GM21447 (cell line): ENCODE data around the gene RNU1-4.
"Not testable (repeated sequence)": the region's sequence is repeated elsewhere in the genome, so short reads cannot be mapped to it uniquely, and the experiment has no call there.

Source experiments
- ATAC-seq: cut with Tn5 transposase; IDR thresholded peaks from one replicate; pipeline ENCODE4 v1.9.1; 2021; ENCODE audit not compliant: unreplicated experiment

The RNU1-4 gene

DNA sequence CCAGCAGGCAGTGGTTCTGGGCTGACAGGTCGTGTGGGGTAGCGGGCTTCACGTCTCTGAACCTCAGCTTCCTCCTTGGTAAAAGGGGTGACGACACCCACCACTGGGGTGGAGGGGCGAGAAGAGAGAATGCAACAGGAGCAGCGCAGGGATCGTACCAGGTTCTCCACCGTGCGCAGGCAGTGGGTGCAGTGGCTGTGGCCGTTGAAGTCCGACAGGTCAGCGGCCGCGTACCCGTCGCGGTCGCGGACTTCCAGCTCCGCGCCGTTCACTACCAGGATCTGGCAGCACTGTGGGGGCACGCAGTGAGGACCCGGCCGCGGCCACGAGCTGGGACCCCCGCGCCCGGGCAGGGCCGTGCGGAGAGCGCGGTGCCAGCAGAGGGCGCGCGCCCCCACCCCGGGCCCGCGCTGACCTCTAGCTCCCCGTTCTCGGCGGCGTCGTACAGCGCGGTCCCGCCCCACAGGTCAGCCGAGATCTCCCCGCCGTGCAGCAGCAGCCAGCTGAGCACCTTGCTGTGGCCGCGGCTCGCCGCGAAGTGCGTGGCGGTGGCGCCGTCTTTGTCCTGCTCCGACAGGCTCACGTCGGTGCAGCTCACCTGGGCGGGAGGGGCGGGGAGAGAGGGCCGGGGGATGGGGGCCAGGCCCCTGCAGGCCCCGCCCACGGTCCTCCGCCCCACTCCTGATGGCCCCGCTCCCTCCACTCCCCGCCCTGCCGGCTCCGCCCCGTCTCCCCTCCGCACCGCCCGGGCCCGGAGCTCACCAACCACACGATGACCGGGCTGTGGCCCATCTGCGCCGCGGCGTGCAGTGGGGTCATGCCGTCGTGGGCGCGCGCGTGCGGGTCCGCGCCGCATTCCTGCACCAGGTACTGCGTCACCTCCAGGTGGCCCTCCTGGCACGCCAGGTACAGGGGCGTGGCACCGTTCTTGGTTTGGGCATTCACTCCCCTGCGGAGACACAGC is 32.9 kb upstream of the RNU1-4 start:
- not testable (repeated sequence) for ATAC-seq

DNA sequence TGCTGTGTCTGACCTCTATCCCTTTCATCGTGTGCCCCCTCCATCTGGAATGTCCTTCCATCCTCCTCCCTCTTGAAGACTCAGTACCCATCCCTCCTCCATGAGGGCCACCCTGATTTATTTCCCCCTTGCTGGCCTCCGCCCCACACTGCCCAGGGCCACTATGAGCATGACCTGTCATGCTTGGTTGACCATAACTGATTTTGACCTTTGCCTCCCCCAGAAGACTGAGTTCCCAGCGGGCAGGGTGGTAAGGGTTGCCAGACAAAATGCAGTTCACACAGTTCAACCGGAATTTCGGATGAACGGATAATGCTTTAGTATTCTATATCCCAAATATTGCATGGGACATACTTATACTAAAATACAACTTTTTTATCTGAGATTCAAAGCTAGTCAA is 31.6 kb upstream of the RNU1-4 start:
- not testable (repeated sequence) for ATAC-seq

DNA sequence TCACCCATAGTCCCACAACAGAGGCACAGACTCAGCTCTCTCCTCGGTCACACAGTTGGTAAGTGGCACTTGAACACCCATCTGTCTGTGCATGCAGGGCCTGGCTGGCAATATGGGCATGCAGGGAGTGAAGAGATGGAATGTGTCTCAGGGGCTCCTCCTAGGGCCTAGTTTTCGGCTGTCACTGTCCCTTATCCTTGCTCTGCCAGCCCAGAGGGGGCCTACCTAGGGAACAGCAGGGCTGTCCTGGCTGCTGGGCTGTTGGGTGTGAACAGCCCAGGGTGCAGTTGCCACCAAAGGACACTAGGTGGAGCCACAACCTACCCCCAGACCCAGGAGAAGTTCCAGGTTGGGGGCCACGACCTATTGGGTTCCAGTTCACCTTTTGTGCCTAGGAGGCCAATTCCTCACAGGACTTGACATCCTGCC is 30.6 kb upstream of the RNU1-4 start:
- ATAC-seq = not testable (repeated sequence)

DNA sequence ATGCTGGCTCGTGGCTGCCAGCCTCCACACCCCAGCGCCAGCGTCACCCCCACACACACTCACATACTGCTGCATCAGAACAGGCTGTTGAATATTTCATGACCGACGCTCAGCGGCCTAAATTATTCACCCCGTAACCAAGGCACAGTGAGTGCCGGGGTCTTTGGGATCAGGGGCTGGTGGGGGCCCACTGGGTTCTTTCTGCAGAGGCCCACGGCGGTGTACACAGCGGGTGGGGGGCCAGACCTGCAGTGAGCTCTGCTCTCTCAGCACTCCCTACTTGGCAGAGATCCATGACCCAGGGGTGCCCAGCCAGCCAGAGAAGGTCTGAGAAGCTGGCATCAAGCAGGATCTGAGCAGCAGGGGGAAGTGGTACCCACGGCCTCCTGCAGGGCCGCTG is 29.7 kb upstream of the RNU1-4 start:
- ATAC-seq = not testable (repeated sequence)

- ATAC-seq = not testable (repeated sequence)
Observed at GRCh38 chr1:16712131-16712530, 28.2 kb upstream of the RNU1-4 start.

- ATAC-seq = not testable (repeated sequence)
Observed at GRCh38 chr1:16712582-16712981, 27.7 kb upstream of the RNU1-4 start.

DNA sequence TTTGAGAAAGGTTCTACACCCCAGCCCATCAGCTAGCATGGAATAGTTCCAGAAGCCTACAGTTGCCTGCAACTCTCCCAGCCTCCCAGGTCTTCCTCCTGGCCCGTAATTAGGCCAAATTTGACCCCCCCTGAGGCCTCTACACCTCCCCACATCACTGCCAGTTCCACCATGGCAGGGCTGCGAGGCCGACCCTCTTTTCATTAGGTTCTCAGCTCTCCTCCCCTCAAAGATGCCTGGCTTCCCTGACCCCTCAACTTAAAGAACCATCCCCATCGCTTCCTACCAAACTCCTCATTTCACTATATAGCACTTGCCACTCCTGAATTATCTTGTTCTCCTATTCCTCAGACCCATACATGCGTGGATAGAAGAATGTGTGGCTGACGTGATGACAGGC is 27.3 kb upstream of the RNU1-4 start:
- ATAC-seq = not testable (repeated sequence)

GRCh38 chr1:16713480-16713879 is 26.8 kb upstream of the RNU1-4 start:
- ATAC-seq = not testable (repeated sequence)

GRCh38 chr1:16716691-16717335 is 23.5 kb upstream of the RNU1-4 start:
- ATAC-seq = no peak

DNA sequence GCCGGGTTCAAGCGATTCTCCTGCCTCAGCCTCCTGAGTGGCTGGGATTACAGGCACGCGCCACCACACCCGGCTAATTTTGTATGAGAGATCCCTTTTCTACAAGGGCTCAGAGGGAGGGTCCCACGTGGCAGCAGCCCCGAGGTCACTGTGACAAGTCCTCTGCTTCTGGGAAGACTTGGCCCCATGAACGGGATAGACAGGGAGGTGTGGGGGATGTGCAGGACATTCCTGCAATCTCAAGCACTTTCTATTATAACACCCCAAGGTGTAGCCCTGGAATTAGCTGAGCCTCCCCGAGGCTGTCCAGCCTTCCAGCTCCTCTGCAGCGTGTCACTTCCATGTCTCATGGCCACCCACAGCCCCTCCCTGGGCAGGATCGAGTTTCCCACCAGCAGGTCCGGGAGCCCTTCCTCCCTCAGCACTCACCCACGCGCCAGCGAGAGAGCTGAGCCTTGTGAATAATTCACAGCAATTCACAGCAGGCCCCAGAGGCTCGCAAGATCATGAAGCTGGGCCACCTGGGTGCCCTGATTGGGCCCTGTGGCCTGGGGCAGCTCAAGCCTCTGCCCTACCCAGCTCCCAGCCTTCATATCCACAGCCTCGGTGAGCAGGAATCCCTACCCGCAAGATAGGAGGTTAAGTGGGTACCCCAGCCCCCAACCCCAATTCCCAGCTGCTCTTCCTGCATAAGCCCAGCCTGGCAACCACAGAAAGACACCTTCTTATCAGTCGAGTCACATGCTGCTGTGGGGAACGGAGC is 22.8 kb upstream of the RNU1-4 start:
- no peak for ATAC-seq

DNA sequence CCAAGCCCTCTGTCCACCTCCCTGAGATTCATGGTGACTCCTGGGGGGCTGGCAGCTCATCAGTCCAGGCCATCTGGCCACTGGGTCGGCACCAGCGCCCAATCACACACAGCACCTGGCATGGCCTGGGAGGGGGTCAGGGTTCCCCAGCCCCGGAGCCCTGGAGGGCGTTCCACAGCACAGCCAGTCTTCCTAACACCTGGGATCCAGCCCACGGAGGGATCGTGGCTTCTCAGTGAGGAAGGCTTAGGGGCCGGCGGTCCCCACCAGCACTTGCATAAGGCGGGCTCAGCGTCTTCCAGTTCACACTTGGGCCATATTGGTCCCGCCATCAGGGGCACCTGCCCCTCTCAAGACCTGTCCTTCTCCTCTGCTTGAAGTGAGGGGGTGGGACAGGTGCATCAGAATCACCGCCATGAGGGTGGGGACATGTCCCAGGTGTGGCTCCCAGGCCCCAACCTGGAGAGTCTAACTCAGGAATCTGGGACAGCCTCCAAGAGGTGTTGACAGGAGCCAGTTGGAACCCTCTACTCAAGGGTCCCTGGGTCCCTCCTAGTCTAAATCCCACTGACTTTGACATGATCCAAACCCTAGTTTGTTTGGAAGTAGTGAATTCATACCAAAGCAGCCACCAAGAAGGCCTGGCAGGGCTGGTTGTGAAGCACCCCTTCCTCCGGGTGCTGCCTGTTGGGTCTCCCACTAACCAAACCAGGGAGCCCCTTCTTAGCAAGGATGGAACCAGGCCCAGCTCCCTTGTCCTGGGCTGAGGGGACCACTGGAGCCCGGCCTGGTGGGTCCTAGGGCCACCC is 22.0 kb upstream of the RNU1-4 start:
- ATAC-seq = not testable (repeated sequence)

DNA sequence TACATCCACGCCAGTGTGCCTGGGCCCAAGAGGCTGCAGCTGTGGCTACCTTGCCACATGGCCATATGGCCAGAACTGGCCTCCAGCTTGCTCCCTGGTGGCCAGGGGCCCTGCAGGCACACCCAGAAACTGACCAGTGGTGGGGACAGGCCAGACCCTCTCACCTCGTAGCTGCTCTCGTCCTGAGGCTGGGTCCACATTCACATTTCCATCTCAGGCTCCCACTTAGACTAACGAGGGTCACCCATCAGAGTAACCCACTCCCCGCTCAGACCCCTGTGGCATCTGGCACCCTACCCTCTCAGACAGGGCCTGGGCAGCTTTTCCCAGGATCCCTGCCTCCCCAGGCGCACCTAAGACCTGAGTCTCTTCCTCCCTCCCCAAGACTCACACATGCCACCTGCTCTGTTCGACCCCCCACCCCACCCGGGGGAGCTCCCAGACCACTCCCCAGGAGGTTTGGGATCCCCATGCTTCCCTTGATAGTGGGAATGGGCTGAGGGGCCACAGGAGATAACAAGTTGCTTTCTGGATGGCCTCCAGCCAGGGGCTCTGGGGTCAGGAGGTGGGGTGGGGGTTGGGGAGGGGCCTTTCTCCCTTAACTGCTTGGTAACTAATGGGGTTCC is 21.3 kb upstream of the RNU1-4 start:
- ATAC-seq = no peak

- ATAC-seq = no peak
Observed at GRCh38 chr1:16719571-16720350, 20.6 kb upstream of the RNU1-4 start.

- no peak for ATAC-seq
Observed at GRCh38 chr1:16720351-16721223, 19.7 kb upstream of the RNU1-4 start.

DNA sequence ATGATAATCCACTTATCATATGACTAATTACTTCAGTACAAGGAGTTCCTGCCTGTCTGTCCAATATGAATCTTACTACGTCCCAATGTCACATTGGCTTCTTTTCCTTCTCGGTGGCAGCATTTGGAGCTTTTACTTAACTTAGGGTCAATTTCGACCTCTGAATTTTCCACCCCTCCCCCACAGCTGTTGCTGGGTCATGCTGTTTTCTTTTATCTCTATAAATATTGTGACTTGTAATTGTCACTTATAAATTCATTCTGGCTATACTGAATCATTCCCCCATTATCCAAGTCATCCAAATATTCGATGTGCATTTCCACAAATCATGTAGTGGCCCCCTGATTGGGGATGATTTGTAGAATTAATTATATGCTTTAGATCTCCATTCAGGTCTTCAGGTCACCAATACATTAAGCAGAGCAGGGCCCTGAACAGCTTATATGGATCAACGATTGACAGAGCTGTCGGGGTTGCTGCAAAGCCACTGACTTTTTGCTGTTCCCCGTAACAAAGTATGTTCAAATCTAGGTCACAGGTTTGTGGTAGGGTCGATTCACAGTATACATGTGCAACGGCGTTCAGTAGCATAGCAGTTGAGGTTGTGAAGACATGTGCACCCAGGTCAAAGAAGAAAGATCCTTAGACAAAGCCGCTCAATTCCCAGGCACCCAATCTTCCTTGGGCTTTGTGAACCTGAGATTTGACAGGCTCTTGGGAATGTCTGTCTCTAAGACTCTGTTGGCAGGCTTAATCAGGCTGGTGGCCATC is 18.3 kb upstream of the RNU1-4 start:
- ATAC-seq = no peak

- no peak for ATAC-seq
Observed at GRCh38 chr1:16724718-16725438, 15.4 kb upstream of the RNU1-4 start.
